BJ (cell line): ENCODE results near the gene CCDC187. TPM values are rescaled to one million over a fixed set of nuclear protein-coding genes. Genes with fewer than 3 reads are reported as not detected.

Source experiments
- CTCF ChIA-PET: fragments of 350-600 bp; formaldehyde crosslinking; extraction: SDS; loops from one replicate; lab custom pipeline; 2021; ENCODE audit warnings: antibody characterized with exemption, inconsistent platforms; lab: Yijun Ruan, JAX
- POLR2A ChIA-PET: fragments of 300-600 bp; sonication (Branson Sonifier 250); formaldehyde crosslinking; extraction: SDS; loops from one replicate; lab custom pipeline; 2021; ENCODE audit warnings: antibody characterized with exemption; lab: Charles Lee
- DNase-seq: peaks from one replicate; pipeline ENCODE4 v3.0.0-alpha.2; 2011; ENCODE audit warnings: low read depth
- H3K27me3 ChIP-seq: 2 replicates; pipeline ENCODE4 v1.6.0; 2011; ENCODE audit warnings: low read length; ENCODE audit not compliant: control insufficient read depth, insufficient read depth
- H3K36me3 ChIP-seq: 2 replicates; pipeline ENCODE4 v1.5.1; 2011; ENCODE audit warnings: low read length; ENCODE audit not compliant: control insufficient read depth, insufficient read depth
- H3K4me3 ChIP-seq: 2 replicates; pipeline ENCODE4 v1.5.1; 2011; ENCODE audit warnings: low read depth, mild to moderate bottlenecking, control low read depth, low read length
- polyA plus RNA-seq: library from polyadenylated mRNA; depleted of rRNA; stranded (reverse); fragments of >200 nt; gene quantifications from 2 replicates; pipeline ENCODE4 v1.2.3, GENCODE V29; 2011
- TF ChIP-seq, protein P1 (sequence below): IDR thresholded peaks from 2 replicates; pipeline ENCODE4 v1.5.1; 2011; ENCODE audit warnings: low read depth, mild to moderate bottlenecking, control low read depth, inconsistent platforms, low read length, moderate library complexity; ENCODE audit not compliant: insufficient read depth

CCDC187 gene
- polyA plus RNA-seq, 1 experiment, result not detected

DNA sequence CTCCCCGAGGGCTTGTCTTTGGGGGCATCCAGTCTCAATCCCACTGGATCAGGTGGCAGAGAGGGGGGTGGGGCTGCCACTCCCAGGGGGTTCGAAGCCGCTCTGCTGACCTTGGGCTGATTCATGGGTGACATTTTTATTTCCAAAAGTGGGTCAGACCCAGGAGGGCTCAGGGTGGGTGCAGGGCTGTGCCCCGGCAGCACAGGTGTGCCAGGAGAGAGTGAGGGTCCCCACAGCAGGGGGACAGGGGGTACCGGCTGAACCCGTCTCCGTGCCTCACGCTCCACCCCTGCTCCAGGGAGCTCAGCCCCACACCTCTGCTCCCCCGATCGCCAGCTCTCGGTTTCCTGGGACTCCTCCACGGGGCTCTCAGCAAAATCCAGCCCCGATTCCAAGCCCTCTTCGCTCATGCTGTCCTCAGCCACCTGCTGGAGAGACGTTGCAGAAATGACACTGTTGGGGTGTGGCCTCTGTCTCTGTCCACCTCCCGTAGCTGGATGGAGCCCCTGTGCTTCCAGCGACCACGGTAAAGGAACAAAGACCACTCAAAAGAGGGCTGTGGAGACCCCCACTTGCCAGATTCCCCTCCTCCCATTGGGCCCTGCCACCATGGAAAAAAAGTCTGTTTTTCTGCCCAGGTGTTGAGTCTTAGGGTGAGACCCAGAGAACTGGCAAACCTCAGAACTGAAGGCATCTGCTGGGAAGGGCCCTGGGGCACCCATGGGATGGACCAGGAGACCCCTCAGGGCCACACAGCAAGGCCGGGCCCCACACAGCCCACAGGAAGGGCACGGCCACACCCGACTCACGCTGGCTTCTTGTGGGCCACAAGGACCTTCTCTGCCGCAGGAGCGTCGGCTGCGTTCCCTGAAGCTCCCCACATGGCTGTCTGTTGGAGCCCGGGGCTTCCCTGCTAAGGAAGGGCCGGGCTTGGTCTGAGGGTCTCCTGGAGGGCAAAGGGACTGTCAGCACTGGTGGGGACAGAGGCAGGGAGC, 47.7 kb downstream of the CCDC187 start:
- peaks cover 3% of the 10 kb centered on the region for H3K27me3 ChIP-seq
- CTCF ChIA-PET, result interaction anchor here (0.6 to 0.9 kb wide), 2 partner anchors 19 to 30 kb away, joined by 3 read pairs; no protein-coding TSS in a partner anchor
- no peak for DNase-seq
- no peaks in the 10 kb centered on the region for H3K36me3 ChIP-seq
- POLR2A ChIA-PET, result no interaction called here
- no peak overlapping the region for H3K4me3 ChIP-seq
- TF ChIP-seq, protein P1, sequence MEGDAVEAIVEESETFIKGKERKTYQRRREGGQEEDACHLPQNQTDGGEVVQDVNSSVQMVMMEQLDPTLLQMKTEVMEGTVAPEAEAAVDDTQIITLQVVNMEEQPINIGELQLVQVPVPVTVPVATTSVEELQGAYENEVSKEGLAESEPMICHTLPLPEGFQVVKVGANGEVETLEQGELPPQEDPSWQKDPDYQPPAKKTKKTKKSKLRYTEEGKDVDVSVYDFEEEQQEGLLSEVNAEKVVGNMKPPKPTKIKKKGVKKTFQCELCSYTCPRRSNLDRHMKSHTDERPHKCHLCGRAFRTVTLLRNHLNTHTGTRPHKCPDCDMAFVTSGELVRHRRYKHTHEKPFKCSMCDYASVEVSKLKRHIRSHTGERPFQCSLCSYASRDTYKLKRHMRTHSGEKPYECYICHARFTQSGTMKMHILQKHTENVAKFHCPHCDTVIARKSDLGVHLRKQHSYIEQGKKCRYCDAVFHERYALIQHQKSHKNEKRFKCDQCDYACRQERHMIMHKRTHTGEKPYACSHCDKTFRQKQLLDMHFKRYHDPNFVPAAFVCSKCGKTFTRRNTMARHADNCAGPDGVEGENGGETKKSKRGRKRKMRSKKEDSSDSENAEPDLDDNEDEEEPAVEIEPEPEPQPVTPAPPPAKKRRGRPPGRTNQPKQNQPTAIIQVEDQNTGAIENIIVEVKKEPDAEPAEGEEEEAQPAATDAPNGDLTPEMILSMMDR, result no peak

DNA sequence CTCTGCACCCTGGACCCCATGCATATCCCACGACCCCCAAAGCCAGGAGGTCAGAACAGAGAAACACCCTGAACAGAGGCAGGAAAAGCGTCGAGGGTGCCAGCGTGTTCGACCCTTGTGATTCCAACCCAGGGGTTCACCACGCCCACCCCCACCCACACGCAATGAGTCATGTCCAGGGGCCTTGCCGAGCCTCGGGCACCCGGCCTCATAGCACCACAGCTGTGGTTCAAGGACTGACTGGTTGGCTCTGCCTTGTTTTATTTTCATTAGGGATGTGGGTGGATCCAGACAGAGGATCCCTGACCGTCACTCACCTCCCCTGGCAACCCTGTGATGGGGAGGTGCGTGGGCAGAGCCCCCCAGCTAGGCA, 48.7 kb downstream of the CCDC187 start:
- ChIA-PET POLR2A (no interaction called here), CTCF (no interaction called here)
- H3K4me3 ChIP-seq, result no peak overlapping the region
- TF ChIP-seq, protein P1, result no peak
- DNase-seq, result no peak
- no peaks in the 10 kb centered on the region for H3K36me3 ChIP-seq
- H3K27me3 ChIP-seq, result peaks cover 12% of the 10 kb centered on the region

DNA sequence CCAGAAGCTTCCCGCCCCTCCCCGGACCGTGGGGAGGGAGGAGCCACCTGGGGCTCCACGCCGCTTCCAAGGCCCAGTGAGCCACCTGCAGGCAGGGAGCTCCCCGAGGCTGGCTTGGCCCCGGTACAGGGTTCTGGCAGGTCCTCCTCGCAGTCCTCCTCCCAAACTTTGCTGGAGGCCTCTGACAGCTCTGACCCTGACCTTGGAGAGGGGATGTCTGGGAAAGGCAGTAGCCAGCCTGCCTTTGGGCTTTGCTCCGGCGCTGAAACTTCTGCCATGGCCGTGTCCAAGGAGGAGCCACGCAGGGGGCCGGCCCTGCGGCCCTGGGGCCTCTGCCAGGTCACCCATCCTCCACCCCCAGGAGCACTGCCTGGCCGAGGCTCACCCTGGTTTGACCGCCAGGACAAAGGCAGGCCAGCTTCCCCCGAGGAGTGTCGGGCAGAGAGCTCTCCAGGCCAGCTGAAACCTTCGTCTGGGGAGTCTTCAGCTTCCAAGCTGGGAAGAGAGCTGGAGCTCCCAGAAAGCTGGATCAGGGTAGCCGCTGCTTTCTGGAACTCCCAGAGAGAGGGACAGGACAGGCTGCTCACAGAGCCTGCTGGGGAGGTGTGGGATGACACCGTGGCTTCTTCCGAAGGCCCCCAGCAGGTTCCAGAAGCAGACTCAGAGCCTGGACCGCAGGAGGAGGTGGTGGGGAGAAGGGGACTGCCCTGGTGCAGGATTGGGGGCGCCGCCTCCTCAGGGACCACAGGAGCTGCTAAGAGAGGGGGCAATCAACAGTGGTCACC, 49.3 kb downstream of the CCDC187 start:
- TF ChIP-seq, protein P1, result no peak
- H3K27me3 ChIP-seq, result peaks cover 16% of the 10 kb centered on the region
- no peak overlapping the region for H3K4me3 ChIP-seq
- POLR2A ChIA-PET, result no interaction called here
- no peak for DNase-seq
- CTCF ChIA-PET, result no interaction called here
- H3K36me3 ChIP-seq, result no peaks in the 10 kb centered on the region

DNA sequence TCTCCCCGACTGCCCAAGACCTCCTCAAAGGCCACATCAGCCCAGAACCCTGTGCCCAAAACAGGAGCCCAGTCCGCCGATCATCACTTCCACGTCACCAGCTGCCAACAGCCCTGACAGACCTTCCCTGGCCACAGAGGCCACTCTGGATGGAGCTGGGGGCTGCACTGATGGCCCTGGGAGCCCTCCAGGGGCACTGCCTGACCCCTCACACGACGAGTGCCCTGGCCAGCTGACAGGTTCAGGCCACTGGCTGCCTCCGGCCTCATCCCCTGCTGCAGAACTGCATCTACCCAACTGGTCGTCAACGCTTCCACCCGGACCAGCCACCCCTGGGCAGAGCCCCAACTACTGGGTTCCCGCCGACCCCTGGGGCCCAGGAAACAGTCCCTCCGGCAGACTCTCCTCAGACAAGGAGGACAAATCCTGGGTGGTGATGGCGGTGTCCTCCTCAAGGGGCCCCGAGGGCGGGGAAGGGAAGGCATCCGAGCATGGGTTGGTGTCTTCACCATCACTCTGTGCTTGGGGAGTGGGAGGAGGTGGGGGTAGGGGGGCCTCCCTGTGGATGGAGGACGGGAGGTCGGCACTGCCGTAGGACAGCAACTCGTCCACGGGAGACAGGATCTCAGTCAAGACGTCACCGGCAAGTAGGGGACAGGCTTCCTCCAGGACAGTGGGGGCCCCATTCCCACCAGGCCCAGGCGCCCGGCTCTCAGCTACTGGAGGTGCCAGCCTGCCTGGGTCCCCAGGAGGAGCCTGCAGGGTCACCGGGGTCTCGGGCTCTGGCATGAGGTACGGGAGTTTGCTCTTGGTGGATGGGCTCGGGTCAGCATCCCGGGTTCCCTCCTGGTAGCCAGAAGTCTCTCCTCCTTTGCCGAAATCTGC, 50.4 kb downstream of the CCDC187 start:
- H3K27me3 ChIP-seq, result peaks cover 24% of the 10 kb centered on the region
- no peaks in the 10 kb centered on the region for H3K36me3 ChIP-seq
- ChIA-PET CTCF (no interaction called here), POLR2A (no interaction called here)
- no peak overlapping the region for H3K4me3 ChIP-seq
- TF ChIP-seq, protein P1, result no peak
- DNase-seq, result no peak
